Stimulated activated memory B cell treated with anti-CD40 and anti-IgM and Interleukin-4, amounts not matched to agents 10 μg/mL and 1 μg/mL and 100 μg/mL, for 72 hours (primary cell): ENCODE data around the gene NETO1.

Experiments used
- ATAC-seq: fragments of 150-1000 bp; cut with Tn5 transposase; 2 replicates; pipeline ENCODE4 v1.10.0; 2021
- H3K27ac Mint-ChIP-seq: one replicate; pipeline ENCODE4 v1.8.0; 2022; ENCODE audit warnings: mild to moderate bottlenecking, mixed read lengths
- H3K27me3 Mint-ChIP-seq: one replicate; pipeline ENCODE4 v1.8.0; 2022; ENCODE audit warnings: mixed read lengths
- H3K36me3 Mint-ChIP-seq: one replicate; pipeline ENCODE4 v1.8.0; 2022; ENCODE audit warnings: mixed read lengths
- H3K4me1 Mint-ChIP-seq: one replicate; pipeline ENCODE4 v1.8.0; 2022; ENCODE audit warnings: mixed read lengths
- H3K4me3 Mint-ChIP-seq: one replicate; pipeline ENCODE4 v1.8.0; 2022; ENCODE audit warnings: mild to moderate bottlenecking, moderate library complexity, mixed read lengths
- H3K9me3 Mint-ChIP-seq: one replicate; pipeline ENCODE4 v1.8.0; 2022; ENCODE audit warnings: mixed read lengths

NETO1 gene

GRCh38 chr18:72726201-72726600 lies 141.6 kb downstream of the NETO1 start:
- Mint-ChIP-seq H3K4me1 (no peaks in the 10 kb centered on the region), H3K36me3 (no peaks in the 10 kb centered on the region), H3K9me3 (peaks cover 2% of the 10 kb centered on the region), H3K27ac (no peak overlapping the region), H3K27me3 (no peaks in the 10 kb centered on the region), H3K4me3 (no peak overlapping the region)
- no peak for ATAC-seq

- ATAC-seq: no peak
- Mint-ChIP-seq H3K36me3 (no peaks in the 10 kb centered on the region), H3K9me3 (peaks cover 2% of the 10 kb centered on the region), H3K4me1 (no peaks in the 10 kb centered on the region), H3K27me3 (no peaks in the 10 kb centered on the region), H3K27ac (no peak overlapping the region), H3K4me3 (no peak overlapping the region)
These were observed 146.5 kb downstream of the NETO1 start for GRCh38 chr18:72721330-72721729.

GRCh38 chr18:72720116-72720515 lies 147.7 kb downstream of the NETO1 start:
- Mint-ChIP-seq H3K4me3 (no peak overlapping the region), H3K27ac (no peak overlapping the region), H3K9me3 (peaks cover 2% of the 10 kb centered on the region), H3K27me3 (no peaks in the 10 kb centered on the region), H3K4me1 (no peaks in the 10 kb centered on the region), H3K36me3 (no peaks in the 10 kb centered on the region)
- ATAC-seq: no peak

- no peaks in the 10 kb centered on the region for H3K27me3 Mint-ChIP-seq
- no peaks in the 10 kb centered on the region for H3K36me3 Mint-ChIP-seq
- H3K27ac Mint-ChIP-seq: no peak overlapping the region
- H3K9me3 Mint-ChIP-seq: no peaks in the 10 kb centered on the region
- H3K4me3 Mint-ChIP-seq: no peak overlapping the region
- ATAC-seq: peak; percentile 34
- no peaks in the 10 kb centered on the region for H3K4me1 Mint-ChIP-seq
These were observed 163.6 kb downstream of the NETO1 start for GRCh38 chr18:72704202-72704601.

GRCh38 chr18:72700961-72701710 lies 166.7 kb downstream of the NETO1 start:
- Mint-ChIP-seq H3K4me1 (no peaks in the 10 kb centered on the region), H3K27ac (no peak overlapping the region), H3K27me3 (no peaks in the 10 kb centered on the region), H3K36me3 (no peaks in the 10 kb centered on the region), H3K4me3 (no peak overlapping the region), H3K9me3 (no peaks in the 10 kb centered on the region)
- no peak for ATAC-seq

GRCh38 chr18:72697706-72698105 lies 170.1 kb downstream of the NETO1 start:
- H3K4me3 Mint-ChIP-seq: no peak overlapping the region
- H3K27ac Mint-ChIP-seq: no peak overlapping the region
- no peaks in the 10 kb centered on the region for H3K27me3 Mint-ChIP-seq
- H3K4me1 Mint-ChIP-seq: no peaks in the 10 kb centered on the region
- H3K36me3 Mint-ChIP-seq: no peaks in the 10 kb centered on the region
- ATAC-seq: no peak
- H3K9me3 Mint-ChIP-seq: no peaks in the 10 kb centered on the region

GRCh38 chr18:72692595-72692994 lies 175.2 kb downstream of the NETO1 start:
- no peak overlapping the region for H3K27ac Mint-ChIP-seq
- ATAC-seq: no peak
- no peaks in the 10 kb centered on the region for H3K27me3 Mint-ChIP-seq

More at GRCh38 chr18:72692595-72692994, 175.2 kb downstream of the NETO1 start:
- no peak overlapping the region for H3K4me3 Mint-ChIP-seq
- no peaks in the 10 kb centered on the region for H3K4me1 Mint-ChIP-seq
- no peaks in the 10 kb centered on the region for H3K36me3 Mint-ChIP-seq
- no peaks in the 10 kb centered on the region for H3K9me3 Mint-ChIP-seq
